GM18499 (cell line): ENCODE data around the gene FRMD5.
"Not testable (repeated sequence)": the region's sequence is repeated elsewhere in the genome, so short reads cannot be mapped to it uniquely, and the experiment has no call there.

Source experiments
- ATAC-seq: cut with Tn5 transposase; IDR thresholded peaks from one replicate; pipeline ENCODE4 v1.9.1; 2021; ENCODE audit warnings: moderate number of reproducible peaks; ENCODE audit not compliant: insufficient read depth, unreplicated experiment

Gene FRMD5

DNA sequence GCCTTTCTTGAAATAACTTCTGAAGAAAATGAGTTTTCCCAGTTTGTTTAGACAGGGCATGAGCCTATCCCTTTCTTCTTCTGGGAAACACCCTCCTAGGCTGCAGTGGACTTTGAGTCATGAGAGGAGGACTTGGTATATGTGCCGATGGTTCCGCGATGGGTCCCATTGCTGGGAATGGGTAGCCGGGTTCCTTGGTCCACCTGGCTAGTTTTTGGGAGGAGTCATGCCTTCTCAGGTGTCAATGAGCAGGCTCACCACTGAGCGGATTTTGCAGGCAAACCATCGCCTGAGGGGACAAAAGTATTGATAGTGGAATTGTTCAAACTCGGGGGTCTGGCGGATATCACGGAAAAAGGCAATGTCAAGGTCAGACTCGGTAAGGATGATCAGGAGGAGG, 321.4 kb downstream of the FRMD5 start:
- no peak for ATAC-seq

DNA sequence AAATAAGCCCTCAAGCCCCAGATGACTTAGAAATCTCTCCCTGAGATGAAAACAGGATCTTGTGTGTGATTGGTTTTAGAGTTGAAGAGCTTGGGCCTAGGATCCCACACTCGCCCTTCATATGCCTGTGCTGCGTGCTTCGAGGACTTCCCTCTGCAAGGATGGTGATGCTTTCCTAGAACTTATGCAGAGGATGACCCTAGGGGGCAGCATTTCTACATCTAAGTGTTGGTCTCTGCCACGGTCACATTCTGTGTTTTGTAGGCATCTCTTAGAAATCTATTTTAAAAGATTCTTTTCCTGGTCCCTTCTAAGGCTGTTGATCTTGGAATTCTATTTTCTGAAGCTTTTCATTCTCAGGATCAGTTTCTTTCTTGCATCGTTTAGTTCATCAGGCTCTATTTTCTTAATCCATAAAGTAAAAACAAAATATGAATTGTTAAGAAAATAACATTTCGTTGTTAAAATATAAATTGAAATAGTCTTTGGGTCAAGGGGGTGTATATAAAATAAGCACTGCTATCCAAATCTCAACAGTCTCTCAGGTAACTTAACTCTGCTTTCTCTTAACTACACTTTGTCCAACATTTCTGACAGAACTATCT, 322.6 kb downstream of the FRMD5 start:
- ATAC-seq = no peak

DNA sequence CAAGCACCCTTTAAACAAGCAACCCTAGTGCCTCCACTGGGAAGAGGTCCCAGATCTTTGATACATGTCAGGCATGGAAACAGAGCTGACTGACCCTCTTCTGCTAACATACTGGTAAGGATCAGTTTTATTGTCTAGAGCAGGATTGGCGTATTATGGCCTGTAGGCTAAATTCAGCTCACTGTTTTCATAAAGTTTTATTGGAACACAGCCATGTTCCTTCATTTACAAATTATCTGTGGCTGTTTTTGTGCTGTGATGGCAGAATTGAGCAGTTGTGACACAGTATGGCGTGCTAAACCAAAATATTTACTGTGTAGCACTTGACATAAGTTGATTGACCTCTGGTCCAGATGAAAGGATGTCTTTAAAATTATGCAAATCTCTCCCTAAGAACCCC, 323.2 kb downstream of the FRMD5 start:
- no peak for ATAC-seq

DNA sequence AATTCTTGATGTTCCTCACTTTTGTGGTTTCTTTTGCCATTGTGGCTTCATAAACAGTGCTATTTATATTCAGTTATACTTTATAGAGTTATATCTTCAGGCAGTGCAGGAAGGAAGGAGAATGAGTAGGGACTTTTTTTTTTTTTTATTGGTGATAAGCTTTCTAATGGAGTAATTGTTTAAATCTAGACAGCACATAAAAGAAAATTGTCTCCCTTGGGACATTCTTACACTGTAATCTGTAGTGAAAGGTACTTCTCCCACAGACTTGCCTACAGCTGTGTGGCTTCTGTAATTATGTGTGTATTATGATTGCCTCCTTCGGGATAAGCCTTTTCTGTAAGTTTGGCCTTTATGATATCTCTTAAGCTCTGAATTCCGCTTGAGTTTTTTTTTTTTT, 326.7 kb downstream of the FRMD5 start:
- ATAC-seq = no peak

DNA sequence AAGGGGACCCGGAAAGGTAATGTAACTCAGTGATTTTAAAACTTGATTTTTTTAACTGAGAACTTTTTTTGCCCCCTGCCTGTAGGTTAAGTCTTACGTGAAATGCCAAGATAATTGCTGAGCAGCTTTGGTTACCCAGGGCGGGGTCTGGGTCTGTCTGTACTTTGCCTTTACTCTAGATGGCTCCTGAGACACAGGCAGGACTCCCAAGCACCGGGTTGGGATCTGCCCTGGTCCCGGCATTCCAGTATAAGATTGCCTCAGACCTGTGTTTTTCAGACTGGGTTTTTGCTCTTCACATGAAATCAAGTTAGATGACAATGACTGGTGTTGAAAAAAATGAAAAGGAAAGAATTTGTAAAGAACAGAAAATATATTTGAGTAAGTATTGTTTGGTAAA, 328.0 kb downstream of the FRMD5 start:
- ATAC-seq = no peak

DNA sequence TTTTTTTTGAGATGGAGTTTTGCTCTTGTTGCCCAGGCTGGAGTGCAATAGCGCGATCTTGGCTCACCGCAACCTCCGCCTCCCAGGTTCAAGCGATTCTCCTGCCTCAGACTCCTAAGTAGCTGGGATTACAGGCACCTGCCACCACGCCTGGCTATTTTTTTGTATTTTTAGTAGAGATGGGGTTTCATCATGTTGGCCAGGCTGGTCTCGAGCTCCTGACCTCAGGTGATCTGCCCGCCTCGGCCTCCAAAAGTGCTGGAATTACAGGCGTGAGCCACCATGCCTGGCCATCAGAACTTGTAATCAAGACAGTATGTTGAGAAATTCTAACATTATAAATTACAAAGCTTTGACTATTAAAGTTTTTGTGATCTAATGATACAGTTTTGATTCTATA, 328.4 kb downstream of the FRMD5 start:
- ATAC-seq = not testable (repeated sequence)

DNA sequence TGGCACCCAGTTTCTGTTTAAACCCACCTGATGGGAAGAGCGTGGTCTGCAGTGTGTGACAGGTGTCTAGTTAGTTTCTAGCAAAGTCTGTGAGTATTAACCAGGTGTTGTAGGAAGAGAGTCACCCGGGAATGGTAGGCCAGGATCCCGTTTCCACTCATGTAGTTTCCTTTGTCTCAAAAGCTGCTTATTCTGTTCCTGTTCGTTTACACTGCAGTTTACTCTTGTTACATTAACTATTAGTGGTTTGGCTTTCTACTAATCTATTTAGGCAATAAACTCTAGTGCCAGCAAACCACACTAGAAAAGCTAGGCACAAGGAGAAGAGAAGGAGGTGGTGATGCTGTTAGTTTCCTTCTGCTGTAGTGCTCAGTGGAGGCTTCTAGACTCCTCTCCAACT, 335.5 kb downstream of the FRMD5 start:
- no peak for ATAC-seq

DNA sequence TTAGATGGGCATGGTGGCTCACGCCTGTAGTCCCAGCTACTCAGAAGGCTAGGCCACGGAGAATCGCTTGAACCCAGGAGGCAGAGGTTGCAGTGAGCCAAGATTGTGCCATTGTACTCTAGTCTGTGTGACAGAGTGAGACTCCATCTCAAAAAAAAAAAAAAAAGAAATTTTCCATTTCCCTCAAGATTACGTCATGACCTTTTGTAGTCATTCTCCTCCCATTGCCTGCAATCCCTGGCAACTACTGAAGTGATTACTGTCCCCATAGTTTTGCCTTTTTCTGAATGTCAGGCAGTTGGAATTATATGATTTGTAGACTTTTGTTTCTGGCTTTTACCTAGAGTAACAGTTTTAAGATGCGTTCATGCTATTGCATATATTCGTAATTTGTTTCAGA, 340.3 kb downstream of the FRMD5 start:
- no peak for ATAC-seq

DNA sequence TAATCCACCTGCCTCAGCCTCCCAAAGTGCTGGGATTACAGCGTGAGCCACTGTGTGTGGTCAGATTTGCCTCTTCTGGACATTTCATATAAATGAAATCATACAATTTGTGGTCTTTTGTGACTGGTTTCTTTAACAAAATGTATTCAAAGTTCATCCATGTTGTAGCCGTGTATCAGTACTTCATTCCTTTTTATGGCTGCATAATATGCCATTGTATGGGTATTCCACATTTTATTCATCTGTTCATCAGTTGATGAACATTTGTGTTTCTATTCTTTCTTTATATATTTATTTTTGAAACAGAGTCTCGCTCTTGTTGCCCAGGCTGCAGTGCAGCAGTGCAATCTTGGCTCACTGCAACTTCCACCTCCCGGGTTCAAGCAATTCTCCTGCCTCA, 342.5 kb downstream of the FRMD5 start:
- no peak for ATAC-seq

DNA sequence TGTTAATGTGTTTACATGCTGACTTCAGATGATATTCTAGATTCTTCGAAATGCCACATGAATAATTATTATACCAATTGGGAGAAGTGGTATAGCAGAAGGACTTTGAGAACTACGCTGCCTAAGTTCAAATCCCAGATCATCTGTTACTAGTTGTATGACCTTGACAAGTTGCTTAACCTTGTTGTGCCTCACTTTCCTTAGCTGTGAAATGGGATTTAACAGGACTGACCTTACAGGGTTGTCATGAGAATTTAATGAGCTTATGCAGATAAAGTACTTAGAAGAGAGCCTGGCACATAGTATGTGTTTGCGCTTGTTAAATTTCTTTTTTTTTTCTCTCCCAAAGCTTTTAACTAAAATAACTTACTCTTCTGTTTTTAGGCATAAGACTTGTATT, 343.8 kb downstream of the FRMD5 start:
- no peak for ATAC-seq

DNA sequence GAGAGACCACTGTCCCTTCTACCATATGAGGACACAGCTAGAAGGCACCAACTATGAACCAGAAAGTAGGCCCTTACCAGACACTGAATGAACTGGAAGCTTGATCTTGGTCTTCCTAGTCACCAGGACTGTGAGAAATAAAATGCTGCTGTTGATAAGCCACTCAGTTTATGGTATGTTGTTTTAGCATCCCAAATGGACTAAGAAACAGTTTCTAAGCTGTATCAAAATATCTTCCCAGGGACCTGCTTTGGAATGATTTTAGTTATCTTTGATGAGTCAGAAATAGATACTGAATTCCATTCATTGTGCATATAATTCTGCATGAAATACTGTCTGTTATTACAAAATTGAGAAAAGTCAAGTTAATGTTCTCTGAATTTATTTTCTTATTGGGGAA, 349.6 kb downstream of the FRMD5 start:
- ATAC-seq = no peak

DNA sequence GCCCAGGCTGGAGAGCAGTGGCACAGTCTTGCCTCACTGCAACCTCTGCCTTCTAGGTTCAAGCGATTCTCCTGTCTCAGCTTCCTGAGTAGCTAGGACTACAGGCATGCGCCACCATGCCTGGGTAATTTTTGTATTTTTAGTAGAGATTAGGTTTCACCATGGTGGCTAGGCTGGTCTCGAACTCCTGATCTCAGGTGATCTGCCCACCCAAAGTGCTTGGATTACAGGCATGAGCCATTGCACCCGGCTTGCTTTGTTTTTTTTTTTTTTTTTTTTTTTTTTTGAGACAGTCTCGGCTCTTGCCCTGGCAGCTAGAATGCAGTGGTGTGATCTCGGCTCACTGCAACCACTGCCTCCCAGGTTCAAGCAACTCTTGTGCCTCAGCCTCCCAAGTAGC, 362.6 kb downstream of the FRMD5 start:
- not testable (repeated sequence) for ATAC-seq

DNA sequence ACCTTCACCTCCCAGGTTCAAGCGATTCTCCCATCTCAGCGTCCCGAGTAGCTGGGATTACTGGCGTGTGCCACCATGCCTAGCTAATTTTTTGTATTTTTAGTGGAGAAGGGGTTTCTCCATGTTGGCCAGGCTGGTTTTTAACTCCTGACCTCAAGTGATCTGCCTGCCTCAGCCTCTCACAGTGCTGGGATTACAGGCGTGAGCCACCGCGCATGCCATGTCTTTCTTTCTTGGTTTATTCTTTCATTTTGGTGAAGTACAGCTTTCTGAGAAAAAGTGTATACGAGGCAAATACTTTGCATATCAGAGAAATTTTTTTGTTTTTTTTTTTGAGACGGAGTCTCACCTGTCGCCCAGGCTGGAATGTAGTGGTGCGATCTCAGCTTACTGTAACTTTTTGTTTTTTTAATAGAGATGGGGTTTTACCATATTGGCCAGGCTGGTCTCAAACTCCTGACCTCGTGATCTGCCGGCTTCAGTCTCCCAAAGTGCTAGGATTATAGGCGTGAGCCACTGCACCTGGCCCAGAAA, 363.5 kb downstream of the FRMD5 start:
- ATAC-seq = not testable (repeated sequence)

DNA sequence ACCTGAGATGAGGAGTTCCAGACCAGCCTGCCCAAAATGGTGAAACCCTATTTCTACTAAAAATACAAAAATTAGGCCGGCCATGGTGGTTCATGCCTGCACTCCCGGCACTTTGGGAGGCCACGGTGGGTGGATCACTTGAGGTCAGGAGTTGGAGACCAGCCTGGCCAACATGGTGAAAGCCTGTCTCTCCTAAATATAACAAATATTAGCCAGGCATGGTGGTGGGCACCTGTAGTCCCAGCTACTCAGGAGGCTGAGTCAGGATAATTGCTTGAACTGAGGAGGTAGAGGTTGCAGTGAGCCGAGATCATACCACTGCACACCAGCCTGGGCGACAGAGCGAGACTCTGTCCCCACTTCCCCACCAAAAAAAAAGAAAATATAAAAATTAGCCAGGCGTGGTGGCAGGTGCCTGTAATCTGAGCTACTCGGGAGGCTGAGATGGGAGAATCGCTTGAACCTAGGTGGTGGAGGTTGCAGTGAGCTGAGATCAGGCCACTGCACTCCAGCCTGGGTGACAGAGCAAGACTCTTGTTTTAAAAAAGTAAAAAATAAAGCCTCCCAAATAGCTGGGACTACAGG, 364.3 kb downstream of the FRMD5 start:
- ATAC-seq = not testable (repeated sequence)

DNA sequence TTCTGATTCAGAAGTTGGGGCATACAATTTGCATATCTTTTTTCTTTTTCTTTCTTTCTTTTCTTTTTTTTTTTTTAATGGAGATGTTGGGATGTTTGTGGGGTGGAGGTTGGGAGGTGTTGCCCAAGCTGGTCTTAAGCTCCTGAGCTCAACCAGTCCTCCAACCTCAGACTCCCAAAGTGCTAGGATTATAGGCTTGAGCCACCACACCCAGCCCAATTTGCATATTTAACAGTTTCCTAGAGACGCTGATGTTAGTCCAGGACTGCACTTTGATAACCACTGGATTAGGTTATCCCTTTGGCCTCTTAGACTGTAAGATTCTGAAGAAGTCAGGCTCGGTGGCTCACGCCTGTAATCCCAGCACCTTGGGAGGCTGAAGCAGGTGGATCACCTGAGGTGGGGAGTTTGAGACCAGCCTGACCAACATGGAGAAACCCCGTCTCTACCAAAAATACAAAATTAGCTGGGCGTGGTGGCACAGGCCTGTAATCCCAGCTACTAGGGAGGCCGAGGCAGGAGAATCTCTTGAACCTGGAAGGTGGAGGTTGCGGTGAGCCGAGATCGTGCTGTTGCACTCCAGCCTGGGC, 365.0 kb downstream of the FRMD5 start:
- not testable (repeated sequence) for ATAC-seq

DNA sequence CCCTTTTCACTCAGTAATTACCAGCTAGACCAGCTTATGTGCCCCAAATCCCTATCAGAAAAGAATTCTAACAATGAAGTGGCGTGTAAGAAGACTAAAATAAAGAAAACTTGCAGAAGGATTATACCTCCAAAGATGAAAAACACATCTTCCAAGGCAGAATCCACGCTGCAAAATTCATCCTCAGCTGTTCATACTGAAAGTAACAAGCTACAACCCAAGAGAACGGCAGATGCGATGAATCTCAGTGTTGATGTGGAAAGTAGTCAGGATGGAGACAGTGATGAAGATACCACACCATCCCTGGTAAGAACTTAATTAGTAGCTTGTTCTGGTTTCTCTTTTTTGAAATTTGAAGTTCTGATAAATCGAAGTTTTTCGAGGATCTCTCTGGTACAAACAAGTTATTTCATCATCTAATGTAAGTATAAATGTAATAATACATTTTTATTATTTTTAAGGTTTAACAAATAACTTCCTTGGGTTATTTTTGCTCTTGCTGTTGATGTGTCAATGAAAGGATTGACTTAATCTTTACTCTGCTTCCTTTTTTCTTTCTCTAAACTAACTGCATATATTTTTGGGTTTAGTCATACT, 366.9 kb downstream of the FRMD5 start:
- ATAC-seq = no peak

DNA sequence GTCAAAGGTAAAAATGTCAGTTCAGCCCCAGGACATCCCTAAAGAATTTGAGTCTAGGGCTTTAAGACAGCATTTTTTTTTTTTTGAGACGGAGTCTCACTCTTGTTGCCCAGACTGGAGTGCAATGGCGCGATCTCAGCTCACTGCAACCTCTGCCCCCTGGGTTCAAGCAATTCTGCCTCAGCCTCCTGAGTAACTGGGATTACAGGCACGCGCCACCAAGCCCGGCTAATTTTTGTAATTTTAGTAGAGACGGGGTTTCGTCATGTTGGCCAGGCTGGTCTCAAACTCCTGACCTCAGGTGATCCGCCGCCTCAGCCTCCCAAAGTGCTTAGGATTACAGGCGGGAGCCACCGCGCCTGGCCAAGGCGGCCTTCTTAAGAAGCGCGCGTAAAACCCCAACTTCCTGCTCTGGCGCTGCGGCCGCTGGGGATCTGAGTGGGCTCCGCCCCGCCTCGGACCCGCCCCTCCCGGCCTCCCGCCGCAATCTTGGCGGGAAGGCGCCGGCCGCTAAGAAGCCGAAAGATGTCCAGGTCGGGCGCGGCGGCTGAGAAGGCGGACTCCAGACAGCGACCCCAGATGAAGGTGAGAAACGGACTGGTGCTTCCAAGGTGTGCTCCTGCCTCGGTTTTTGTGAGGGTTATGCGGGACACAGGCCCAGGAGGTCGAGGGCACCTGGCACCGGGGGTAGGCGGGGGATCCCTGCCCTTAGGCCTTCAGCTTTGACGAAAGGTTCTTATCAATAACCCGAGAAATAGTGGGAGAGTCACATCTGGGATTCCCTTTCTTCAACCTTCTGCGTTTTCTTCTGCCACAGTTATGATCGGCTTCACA, 368.3 kb downstream of the FRMD5 start, which contains the start of gene WDR76:
WDR76 (plus strand) TSS at position 495 of the 834 bp plus-strand sequence; CDS start at position 526, 31 bp downstream.
- ATAC-seq = no peak

DNA sequence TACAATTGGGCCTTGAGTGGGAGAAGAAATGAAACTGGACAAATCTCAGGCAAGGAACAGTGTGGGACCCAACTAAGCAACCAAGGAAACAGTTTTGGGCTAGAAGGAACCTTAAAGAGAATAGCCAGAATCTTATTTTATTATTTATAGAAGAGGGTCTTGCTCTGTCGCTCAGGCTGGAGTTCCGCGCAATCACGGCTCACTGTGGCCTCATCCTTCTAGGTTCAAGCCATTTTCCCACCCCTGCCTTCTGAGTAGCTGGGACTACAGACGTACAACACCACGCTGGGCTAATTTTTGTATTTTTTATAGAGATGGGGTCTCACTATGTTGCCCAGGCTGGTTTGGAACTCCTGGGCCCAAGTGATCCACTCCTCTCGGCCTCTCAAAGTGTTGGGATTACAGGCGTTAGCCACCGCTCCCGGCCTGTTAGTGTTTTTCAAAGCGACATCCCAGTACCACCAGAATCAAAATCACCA, 369.0 kb downstream of the FRMD5 start:
- no peak for ATAC-seq

DNA sequence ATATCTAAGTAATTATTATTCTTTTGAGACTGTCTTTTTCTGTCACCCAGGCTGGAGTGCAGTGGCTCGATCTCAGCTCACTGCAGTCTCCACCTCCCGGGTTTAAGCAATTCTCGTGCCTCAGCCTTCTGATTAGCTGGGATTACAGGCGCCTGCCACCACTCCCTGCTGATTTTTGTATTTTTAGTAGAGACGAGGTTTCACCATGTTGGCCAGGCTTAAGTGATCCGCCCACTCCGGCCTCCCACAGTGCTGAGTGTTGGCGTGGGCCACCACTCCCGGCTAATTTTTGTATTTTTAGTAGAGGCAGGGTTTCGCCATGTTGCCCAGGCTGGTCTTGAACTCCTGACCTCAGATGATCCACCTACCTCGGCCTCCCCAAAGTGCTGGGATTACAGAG, 369.8 kb downstream of the FRMD5 start:
- not testable (repeated sequence) for ATAC-seq
